Progenitor cell of endocrine pancreas (in vitro differentiated cells): ENCODE results near the gene CEP89. TPM values are rescaled to one million over a fixed set of nuclear protein-coding genes. Genes with fewer than 3 reads are reported as not detected.

Experiments
- DNase-seq: peaks from one replicate; pipeline ENCODE4 v3.0.0; 2021; ENCODE audit warnings: low spot score; ENCODE audit not compliant: unreplicated experiment
- H3K27ac Mint-ChIP-seq: 2 replicates; pipeline ENCODE4 v1.8.0; 2021; ENCODE audit warnings: mild to moderate bottlenecking, moderate library complexity, mixed read lengths
- H3K27me3 Mint-ChIP-seq: 2 replicates; pipeline ENCODE4 v1.8.0; 2021; ENCODE audit warnings: mixed read lengths
- H3K36me3 Mint-ChIP-seq: 2 replicates; pipeline ENCODE4 v1.8.0; 2022; ENCODE audit warnings: mixed read lengths; ENCODE audit not compliant: insufficient read depth
- H3K4me1 Mint-ChIP-seq: 2 replicates; pipeline ENCODE4 v1.8.0; 2021; ENCODE audit warnings: low read depth, mixed read lengths
- H3K4me3 Mint-ChIP-seq: 2 replicates; pipeline ENCODE4 v1.8.0; 2021; ENCODE audit warnings: low read depth, mild to moderate bottlenecking, moderate library complexity, mixed read lengths
- H3K9me3 Mint-ChIP-seq: 2 replicates; pipeline ENCODE4 v1.8.0; 2021; ENCODE audit warnings: low read depth, mixed read lengths
- total RNA-seq: library from RNA; stranded (reverse); gene quantifications from 2 replicates; pipeline ENCODE4 v1.2.1, GENCODE V29; 2021
- TF ChIP-seq, protein P1 (sequence below): fragments of 200-600 bp; sonication (generic); IDR thresholded peaks from one replicate; pipeline ENCODE4 v1.5.0; 2021; ENCODE audit warnings: antibody characterized with exemption, mild to moderate bottlenecking; ENCODE audit not compliant: unreplicated experiment

CEP89 gene
- total RNA-seq, 1 donor from 2014 or later: 47.3 TPM

DNA sequence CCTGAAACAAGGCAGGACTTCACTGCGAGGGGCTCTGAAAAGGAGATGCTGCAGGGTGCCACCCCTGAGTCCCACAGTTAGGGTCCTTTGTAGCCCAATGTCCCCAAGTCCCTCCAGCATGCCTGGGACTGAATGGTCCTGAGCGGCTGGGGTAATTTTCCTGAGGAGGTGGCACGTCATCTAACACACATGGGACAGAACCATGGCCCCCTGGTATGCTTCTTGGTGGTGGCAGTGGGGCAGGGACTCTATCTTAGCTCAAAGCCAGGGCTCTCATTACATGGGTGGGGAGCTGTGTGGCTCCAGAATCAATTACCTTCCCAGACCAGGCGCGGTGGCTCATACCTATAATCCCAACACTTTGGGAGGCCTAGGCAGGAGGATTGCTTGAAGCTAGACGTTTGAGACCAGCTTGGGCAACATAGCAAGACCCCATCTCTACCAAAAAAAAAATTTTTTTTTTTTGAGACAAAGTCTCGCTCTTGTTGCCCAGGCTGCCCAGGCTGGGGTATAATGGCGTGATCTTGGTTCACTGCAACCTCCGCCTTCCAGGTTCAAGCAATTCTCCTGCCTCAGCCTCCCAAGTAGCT, 94.3 kb downstream of the CEP89 start:
- Mint-ChIP-seq H3K4me1 (no peaks in the 10 kb centered on the region), H3K4me3 (no peak overlapping the region), H3K27ac (no peak overlapping the region), H3K36me3 (peaks cover 10% of the 10 kb centered on the region), H3K27me3 (no peaks in the 10 kb centered on the region), H3K9me3 (no peaks in the 10 kb centered on the region)
- TF ChIP-seq, protein P1, sequence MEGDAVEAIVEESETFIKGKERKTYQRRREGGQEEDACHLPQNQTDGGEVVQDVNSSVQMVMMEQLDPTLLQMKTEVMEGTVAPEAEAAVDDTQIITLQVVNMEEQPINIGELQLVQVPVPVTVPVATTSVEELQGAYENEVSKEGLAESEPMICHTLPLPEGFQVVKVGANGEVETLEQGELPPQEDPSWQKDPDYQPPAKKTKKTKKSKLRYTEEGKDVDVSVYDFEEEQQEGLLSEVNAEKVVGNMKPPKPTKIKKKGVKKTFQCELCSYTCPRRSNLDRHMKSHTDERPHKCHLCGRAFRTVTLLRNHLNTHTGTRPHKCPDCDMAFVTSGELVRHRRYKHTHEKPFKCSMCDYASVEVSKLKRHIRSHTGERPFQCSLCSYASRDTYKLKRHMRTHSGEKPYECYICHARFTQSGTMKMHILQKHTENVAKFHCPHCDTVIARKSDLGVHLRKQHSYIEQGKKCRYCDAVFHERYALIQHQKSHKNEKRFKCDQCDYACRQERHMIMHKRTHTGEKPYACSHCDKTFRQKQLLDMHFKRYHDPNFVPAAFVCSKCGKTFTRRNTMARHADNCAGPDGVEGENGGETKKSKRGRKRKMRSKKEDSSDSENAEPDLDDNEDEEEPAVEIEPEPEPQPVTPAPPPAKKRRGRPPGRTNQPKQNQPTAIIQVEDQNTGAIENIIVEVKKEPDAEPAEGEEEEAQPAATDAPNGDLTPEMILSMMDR: no peak
- DNase-seq: no peak

DNA sequence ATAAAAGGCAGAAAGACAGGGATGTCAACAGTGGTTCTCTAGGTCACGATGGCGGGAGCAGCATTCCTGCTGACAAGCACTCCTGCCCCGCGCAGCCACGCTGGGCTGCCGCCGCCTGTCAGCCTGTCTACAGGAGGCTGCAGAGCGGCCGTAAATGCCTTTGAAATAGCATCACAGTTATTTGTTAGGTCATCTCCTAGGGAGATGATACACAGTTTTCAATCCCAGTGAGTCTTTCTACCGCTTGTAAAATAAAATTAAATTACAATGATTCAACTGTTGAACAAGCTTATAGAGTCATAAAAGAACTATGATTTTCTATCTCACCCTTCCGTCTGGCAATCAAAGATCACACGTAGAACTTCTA, 94.9 kb downstream of the CEP89 start:
- Mint-ChIP-seq H3K27ac (no peak overlapping the region), H3K4me1 (no peaks in the 10 kb centered on the region), H3K9me3 (no peaks in the 10 kb centered on the region), H3K27me3 (no peaks in the 10 kb centered on the region), H3K4me3 (no peak overlapping the region), H3K36me3 (peaks cover 10% of the 10 kb centered on the region)
- no peak for DNase-seq
- TF ChIP-seq, protein P1: no peak

DNA sequence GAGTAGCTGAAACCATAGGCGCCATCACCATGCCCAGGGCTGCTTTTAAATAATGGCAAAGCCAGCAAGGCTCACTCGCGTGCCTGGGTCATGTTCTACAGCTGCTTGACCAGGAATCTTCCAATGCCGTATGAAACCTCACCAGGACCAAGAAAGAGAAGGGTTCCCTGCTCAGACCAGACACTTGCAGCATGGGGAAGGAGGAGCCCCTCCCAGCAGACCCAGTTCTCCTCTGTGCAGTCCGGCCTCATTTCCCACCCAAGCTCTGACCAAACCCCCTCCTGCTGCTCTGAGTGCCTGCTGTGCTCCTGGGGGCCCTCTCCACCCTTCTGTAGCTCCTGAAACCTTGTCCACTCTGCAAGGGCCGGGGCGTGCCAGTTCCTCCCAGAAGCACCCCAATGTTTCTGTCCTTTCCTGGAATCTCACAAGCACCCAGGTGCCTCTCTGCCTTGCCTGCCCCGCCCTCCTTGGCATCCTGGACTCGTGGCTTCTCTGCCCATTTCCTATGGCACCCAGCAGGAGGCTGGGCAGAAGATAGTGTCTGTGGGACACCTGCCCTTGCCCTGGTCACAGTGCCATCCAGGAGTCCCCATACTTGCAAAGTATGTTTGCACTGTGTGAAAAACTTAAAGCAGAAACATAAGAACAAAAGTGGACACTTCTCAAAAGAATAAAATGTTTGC, 95.4 kb downstream of the CEP89 start:
- Mint-ChIP-seq H3K4me3 (no peak overlapping the region), H3K36me3 (peaks cover 10% of the 10 kb centered on the region), H3K27me3 (no peaks in the 10 kb centered on the region), H3K4me1 (no peaks in the 10 kb centered on the region), H3K9me3 (no peaks in the 10 kb centered on the region), H3K27ac (no peak overlapping the region)
- TF ChIP-seq, protein P1: no peak
- no peak for DNase-seq

DNA sequence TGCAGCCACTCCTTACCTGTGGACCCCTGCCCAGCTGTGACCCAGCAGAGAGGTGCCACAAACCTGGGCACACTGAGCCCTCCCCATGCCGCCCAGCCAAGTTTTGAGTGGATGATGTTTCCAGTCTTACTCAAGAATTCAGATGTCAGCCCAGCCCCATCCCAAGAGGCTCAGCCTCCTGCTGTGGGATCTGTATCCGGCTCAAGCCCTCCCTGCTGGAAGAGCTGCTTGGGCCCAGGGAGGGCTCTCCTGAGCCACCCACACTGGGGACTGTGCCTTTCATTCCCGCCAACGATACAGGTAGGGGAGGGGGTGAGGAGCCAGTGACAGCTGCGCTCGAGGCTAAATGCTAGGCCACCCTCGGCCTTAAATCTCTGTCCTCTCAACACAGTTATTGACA, 96.3 kb downstream of the CEP89 start:
- Mint-ChIP-seq H3K4me1 (peaks cover 2% of the 10 kb centered on the region), H3K4me3 (no peak overlapping the region), H3K27ac (no peak overlapping the region), H3K9me3 (no peaks in the 10 kb centered on the region), H3K36me3 (peaks cover 10% of the 10 kb centered on the region), H3K27me3 (no peaks in the 10 kb centered on the region)
- DNase-seq: no peak
- TF ChIP-seq, protein P1: no peak

DNA sequence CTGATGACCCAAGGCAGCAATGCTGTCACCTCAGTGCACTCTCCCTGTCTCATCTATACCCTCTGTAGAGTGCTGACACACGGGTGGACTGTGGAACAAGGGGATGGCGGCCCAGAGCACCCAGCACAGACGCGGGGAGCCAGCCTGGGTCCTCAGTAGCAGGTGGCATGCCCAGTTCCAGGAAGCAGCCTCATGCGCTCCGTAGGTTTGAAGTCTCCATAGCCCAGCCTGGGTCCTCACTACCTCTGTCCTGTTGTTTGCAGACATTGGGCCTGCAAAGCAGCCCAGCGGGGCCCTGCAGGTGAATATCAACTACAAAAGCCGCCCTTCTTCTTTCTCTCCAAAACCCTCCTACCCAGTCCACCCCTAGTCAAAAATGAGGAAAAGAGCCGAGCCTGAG, 97.2 kb downstream of the CEP89 start:
- TF ChIP-seq, protein P1: no peak
- Mint-ChIP-seq H3K36me3 (peaks cover 9% of the 10 kb centered on the region), H3K27me3 (no peaks in the 10 kb centered on the region), H3K4me3 (no peak overlapping the region), H3K4me1 (peaks cover 10% of the 10 kb centered on the region), H3K27ac (no peak overlapping the region), H3K9me3 (no peaks in the 10 kb centered on the region)
- no peak for DNase-seq
